Vagina (tissue), 2 donors: ENCODE data around the gene SLC34A2. TPM values are rescaled to one million over a fixed set of nuclear protein-coding genes. Genes with fewer than 3 reads are reported as not detected.

Experiments
- DNase-seq, 2 donors: peaks; one replicate each; pipeline ENCODE4 v3.0.0-alpha.2; 2017; ENCODE audit errors: extremely low spot score in 2 of 2
- H3K27ac ChIP-seq: fragments of 200-600 bp; sonication (generic); one replicate; pipeline ENCODE4 v1.5.1; 2019
- H3K27me3 ChIP-seq: fragments of 200-600 bp; sonication (generic); one replicate; pipeline ENCODE4 v1.5.1; 2019
- H3K36me3 ChIP-seq, 2 donors: fragments of 200-600 bp; sonication (generic); one replicate each; pipeline ENCODE4 v1.5.1; 2017 to 2019
- H3K4me1 ChIP-seq: fragments of 200-600 bp; sonication (generic); one replicate; pipeline ENCODE4 v1.5.1; 2019
- H3K4me3 ChIP-seq, 2 donors: fragments of 200-600 bp; sonication (generic); 1 replicate in 1 of 2; 2 replicates in 1 of 2; pipeline ENCODE4 v1.5.1; 2016 to 2019
- H3K9me3 ChIP-seq: fragments of 200-600 bp; sonication (generic); one replicate; pipeline ENCODE4 v1.5.1; 2019
- CTCF ChIP-seq, 3 experiments: fragments of 450-650 bp in 2 of 3; fragments of 200-600 bp in 1 of 3; sonication (generic) in 1 of 3; IDR thresholded peaks; one replicate each; pipeline ENCODE4 v1.5.1; 2017 to 2019; ENCODE audit warnings: antibody characterized with exemption in 3 of 3, mild to moderate bottlenecking in 2 of 3, moderate library complexity in 2 of 3
- POLR2A ChIP-seq, 2 donors: fragments of 450-650 bp; IDR thresholded peaks; one replicate each; pipeline ENCODE4 v1.6.1; 2017; ENCODE audit warnings: antibody characterized with exemption in 2 of 2, mild to moderate bottlenecking in 2 of 2, moderate library complexity in 2 of 2
- POLR2AphosphoS5 ChIP-seq, 2 donors: sonication (generic); formaldehyde crosslinking; IDR thresholded peaks; one replicate each; pipeline ENCODE4 v1.9.0; 2017; ENCODE audit warnings: antibody characterized with exemption in 2 of 2, mild to moderate bottlenecking in 2 of 2, low read depth in 1 of 2; ENCODE audit not compliant: insufficient read depth in 1 of 2
- intact Hi-C: fragments of 100-400 bp; cut with DNase I; formaldehyde crosslinking; loops from one replicate; pipeline ENCODE4 v1.15.1; 2023
- total RNA-seq: library from RNA; depleted of rRNA; stranded (reverse); fragments of >200 nt; gene quantifications from one replicate; pipeline ENCODE4 v1.2.3, GENCODE V29; 2016

Gene SLC34A2
- total RNA-seq, 1 donor from 2014 or later: not detected

GRCh38 chr4:25672756-25673155, 17.1 kb downstream of the SLC34A2 start:
- H3K27me3 ChIP-seq: no peaks in the 10 kb centered on the region
- no peaks in the 10 kb centered on the region for H3K36me3 ChIP-seq
- no peak overlapping the region for H3K27ac ChIP-seq
- no peak overlapping the region for H3K4me3 ChIP-seq
- TF ChIP-seq POLR2A (IDR thresholded peaks at IDR 0.05) (no peak), POLR2AphosphoS5 (IDR thresholded peaks at IDR 0.05; ENCODE audit: insufficient read depth in 1 of 2, low read depth in 1 of 2) (no peak), CTCF (IDR thresholded peaks at IDR 0.05) (no peak)
- DNase-seq: no peak
- H3K9me3 ChIP-seq: no peaks in the 10 kb centered on the region
- intact Hi-C loops: no loop called here
- H3K4me1 ChIP-seq: no peaks in the 10 kb centered on the region

- Histone ChIP-seq H3K27ac (no peak overlapping the region), H3K4me1 (no peaks in the 10 kb centered on the region), H3K27me3 (no peaks in the 10 kb centered on the region), H3K36me3 (no peaks in the 10 kb centered on the region), H3K9me3 (no peaks in the 10 kb centered on the region), H3K4me3 (no peak overlapping the region)
- no peak for DNase-seq
- no peak for TF ChIP-seq POLR2AphosphoS5 (IDR thresholded peaks at IDR 0.05; ENCODE audit: insufficient read depth in 1 of 2, low read depth in 1 of 2)
- no peak for TF ChIP-seq POLR2A (IDR thresholded peaks at IDR 0.05)
- no peak for TF ChIP-seq CTCF (IDR thresholded peaks at IDR 0.05)
- intact Hi-C loops: no loop called here
Measured at GRCh38 chr4:25674386-25674785, 18.7 kb downstream of the SLC34A2 start.

- Histone ChIP-seq H3K27me3 (no peaks in the 10 kb centered on the region), H3K4me1 (no peaks in the 10 kb centered on the region), H3K27ac (no peak overlapping the region), H3K36me3 (no peaks in the 10 kb centered on the region), H3K4me3 (no peak overlapping the region), H3K9me3 (no peaks in the 10 kb centered on the region)
- TF ChIP-seq CTCF (IDR thresholded peaks at IDR 0.05) (no peak), POLR2A (IDR thresholded peaks at IDR 0.05) (no peak), POLR2AphosphoS5 (IDR thresholded peaks at IDR 0.05; ENCODE audit: insufficient read depth in 1 of 2, low read depth in 1 of 2) (no peak)
- DNase-seq: no peak
- intact Hi-C loops: no loop called here
Measured at GRCh38 chr4:25676221-25676620, 20.6 kb downstream of the SLC34A2 start.

GRCh38 chr4:25677157-25677556, 21.5 kb downstream of the SLC34A2 start:
- H3K27me3 ChIP-seq: no peaks in the 10 kb centered on the region
- no peaks in the 10 kb centered on the region for H3K9me3 ChIP-seq
- no peak overlapping the region for H3K4me3 ChIP-seq
- no peaks in the 10 kb centered on the region for H3K4me1 ChIP-seq
- intact Hi-C loops: no loop called here
- H3K27ac ChIP-seq: no peak overlapping the region
- TF ChIP-seq CTCF (IDR thresholded peaks at IDR 0.05) (no peak), POLR2AphosphoS5 (IDR thresholded peaks at IDR 0.05; ENCODE audit: insufficient read depth in 1 of 2, low read depth in 1 of 2) (no peak), POLR2A (IDR thresholded peaks at IDR 0.05) (no peak)
- H3K36me3 ChIP-seq: no peaks in the 10 kb centered on the region
- DNase-seq: no peak

GRCh38 chr4:25677943-25678342, 22.3 kb downstream of the SLC34A2 start:
- Histone ChIP-seq H3K9me3 (no peaks in the 10 kb centered on the region), H3K27ac (no peak overlapping the region), H3K27me3 (no peaks in the 10 kb centered on the region), H3K4me3 (no peak overlapping the region), H3K4me1 (no peaks in the 10 kb centered on the region), H3K36me3 (no peaks in the 10 kb centered on the region)
- intact Hi-C loops: no loop called here
- TF ChIP-seq POLR2A (IDR thresholded peaks at IDR 0.05) (no peak), CTCF (IDR thresholded peaks at IDR 0.05) (no peak), POLR2AphosphoS5 (IDR thresholded peaks at IDR 0.05; ENCODE audit: insufficient read depth in 1 of 2, low read depth in 1 of 2) (no peak)
- DNase-seq: no peak
